SK-N-SH (cell line): Measurements from ENCODE around the gene MAST1. TPM values are rescaled to one million over a fixed set of nuclear protein-coding genes. Genes with fewer than 3 reads are reported as not detected.
A peak's percentile ranks its signal among the peaks of the same experiment; 100 is the strongest.

Experiments
- CHD2 ChIP-seq: fragments of 150-350 bp; IDR thresholded peaks from 2 replicates; pipeline ENCODE4 v1.6.1; 2018; ENCODE audit warnings: low read length; ENCODE audit not compliant: partially characterized antibody
- CTCF ChIP-seq: fragments of 200-600 bp; sonication (generic); IDR thresholded peaks from 2 replicates; pipeline ENCODE4 v1.6.1; 2017; ENCODE audit warnings: antibody characterized with exemption, mild to moderate bottlenecking, moderate library complexity
- EP300 ChIP-seq, 2 experiments: IDR thresholded peaks; 2 replicates each; pipeline versions ENCODE4 v1.4.0 to v1.6.1; 2012; ENCODE audit warnings: borderline replicate concordance in 1 of 2, low read depth in 1 of 2, low read length in 1 of 2
- EZH2phosphoT487 ChIP-seq: fragments of 200-600 bp; sonication (generic); IDR thresholded peaks from 2 replicates; pipeline ENCODE4 v1.6.1; 2017; ENCODE audit warnings: low read depth, mixed run types, mild to moderate bottlenecking, antibody characterized with exemption, moderate library complexity, borderline replicate concordance
- FOXJ3 ChIP-seq: sonication (generic); formaldehyde crosslinking; IDR thresholded peaks from 2 replicates; pipeline ENCODE4 v1.5.1; 2020; ENCODE audit warnings: mild to moderate bottlenecking, missing genetic modification reagents
- FOXM1 ChIP-seq: IDR thresholded peaks from 2 replicates; pipeline ENCODE4 v1.4.0; 2012; ENCODE audit warnings: low read depth, mild to moderate bottlenecking
- GABPA ChIP-seq: IDR thresholded peaks from 2 replicates; pipeline ENCODE4 v1.4.0; 2012; ENCODE audit warnings: low read depth, mild to moderate bottlenecking
- GATA2 ChIP-seq: sonication (generic); formaldehyde crosslinking; IDR thresholded peaks from 2 replicates; pipeline ENCODE4 v1.5.0; 2020; ENCODE audit warnings: mild to moderate bottlenecking, missing genetic modification reagents
- NFIC ChIP-seq: IDR thresholded peaks from 2 replicates; pipeline ENCODE4 v1.4.0; 2012; ENCODE audit warnings: borderline replicate concordance
- NRF1 ChIP-seq: IDR thresholded peaks from 2 replicates; pipeline ENCODE4 v1.6.1; 2012; ENCODE audit warnings: low read depth, mild to moderate bottlenecking, low read length
- RAD21 ChIP-seq: IDR thresholded peaks from 2 replicates; pipeline ENCODE4 v1.6.1; 2012; ENCODE audit warnings: mild to moderate bottlenecking, low read length
- RCOR1 ChIP-seq: fragments of 150-350 bp; IDR thresholded peaks from 2 replicates; pipeline ENCODE4 v1.6.1; 2017; ENCODE audit warnings: antibody characterized with exemption, low read length
- RFX5 ChIP-seq: IDR thresholded peaks from 2 replicates; pipeline ENCODE4 v1.6.1; 2012; ENCODE audit warnings: mild to moderate bottlenecking, improper control_type of control experiment, low read length
- RXRA ChIP-seq: IDR thresholded peaks from 2 replicates; pipeline ENCODE4 v1.4.0; 2012; ENCODE audit warnings: low read depth, mild to moderate bottlenecking, borderline replicate concordance
- SIN3A ChIP-seq: IDR thresholded peaks from 2 replicates; pipeline ENCODE4 v1.6.1; 2012; ENCODE audit warnings: low read depth, mild to moderate bottlenecking, low read length, moderate library complexity, borderline replicate concordance
- SMC3 ChIP-seq: IDR thresholded peaks from 2 replicates; pipeline ENCODE4 v1.6.1; 2012; ENCODE audit warnings: low read depth, low read length, improper control_type of control experiment
- TCF12 ChIP-seq: IDR thresholded peaks from 2 replicates; pipeline ENCODE4 v1.4.0; 2012
- polyA plus RNA-seq, 3 experiments: library from polyadenylated mRNA; depleted of rRNA; stranded (reverse); fragments of >200 nt; gene quantifications; 2 replicates each; pipeline ENCODE4 v1.2.3, GENCODE V29; 2012
- TF ChIP-seq, protein P1 (sequence below): IDR thresholded peaks from 2 replicates; pipeline ENCODE4; 2012
- TF ChIP-seq, protein P2 (sequence below): IDR thresholded peaks from 2 replicates; pipeline ENCODE4 v1.4.0; 2012; ENCODE audit warnings: low read depth, borderline replicate concordance

Gene MAST1
- polyA plus RNA-seq, 1 of the 3 experiments (the other 2 are of a cell fraction): 9.7 TPM

GRCh38 chr19:12806242-12807081 is 31.9 kb upstream of the MAST1 start, which contains the start of gene RNASEH2A (continued):
- TF ChIP-seq, protein P1, sequence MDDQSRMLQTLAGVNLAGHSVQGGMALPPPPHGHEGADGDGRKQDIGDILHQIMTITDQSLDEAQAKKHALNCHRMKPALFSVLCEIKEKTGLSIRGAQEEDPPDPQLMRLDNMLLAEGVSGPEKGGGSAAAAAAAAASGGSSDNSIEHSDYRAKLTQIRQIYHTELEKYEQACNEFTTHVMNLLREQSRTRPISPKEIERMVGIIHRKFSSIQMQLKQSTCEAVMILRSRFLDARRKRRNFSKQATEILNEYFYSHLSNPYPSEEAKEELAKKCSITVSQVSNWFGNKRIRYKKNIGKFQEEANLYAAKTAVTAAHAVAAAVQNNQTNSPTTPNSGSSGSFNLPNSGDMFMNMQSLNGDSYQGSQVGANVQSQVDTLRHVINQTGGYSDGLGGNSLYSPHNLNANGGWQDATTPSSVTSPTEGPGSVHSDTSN: no peak
- TF ChIP-seq CHD2 (peak; percentile 66), NRF1 (no peak), RAD21 (no peak), RFX5 (no peak), NFIC (no peak), SIN3A (peak; percentile 97), GABPA (no peak; the same call in 1 of the 2 replicates), GATA2 (CRISPR knock-in tag) (no peak), SMC3 (no peak), FOXM1 (no peak), EZH2phosphoT487 (no peak), RCOR1 (no peak), FOXJ3 (CRISPR knock-in tag) (no peak), EP300 (IDR thresholded peaks at IDR 0.05; ENCODE audit: borderline replicate concordance in 1 of 2, low read depth in 1 of 2, low read length in 1 of 2) (no peak; a peak in 1 of 4 replicates), CTCF (no peak; the same call in 1 of the 2 replicates), RXRA (no peak), TCF12 (no peak)
- TF ChIP-seq, protein P2, sequence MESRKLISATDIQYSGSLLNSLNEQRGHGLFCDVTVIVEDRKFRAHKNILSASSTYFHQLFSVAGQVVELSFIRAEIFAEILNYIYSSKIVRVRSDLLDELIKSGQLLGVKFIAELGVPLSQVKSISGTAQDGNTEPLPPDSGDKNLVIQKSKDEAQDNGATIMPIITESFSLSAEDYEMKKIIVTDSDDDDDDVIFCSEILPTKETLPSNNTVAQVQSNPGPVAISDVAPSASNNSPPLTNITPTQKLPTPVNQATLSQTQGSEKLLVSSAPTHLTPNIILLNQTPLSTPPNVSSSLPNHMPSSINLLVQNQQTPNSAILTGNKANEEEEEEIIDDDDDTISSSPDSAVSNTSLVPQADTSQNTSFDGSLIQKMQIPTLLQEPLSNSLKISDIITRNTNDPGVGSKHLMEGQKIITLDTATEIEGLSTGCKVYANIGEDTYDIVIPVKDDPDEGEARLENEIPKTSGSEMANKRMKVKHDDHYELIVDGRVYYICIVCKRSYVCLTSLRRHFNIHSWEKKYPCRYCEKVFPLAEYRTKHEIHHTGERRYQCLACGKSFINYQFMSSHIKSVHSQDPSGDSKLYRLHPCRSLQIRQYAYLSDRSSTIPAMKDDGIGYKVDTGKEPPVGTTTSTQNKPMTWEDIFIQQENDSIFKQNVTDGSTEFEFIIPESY: no peak
